NCI-H146 (cell line): ENCODE measurements around the gene UBE2L3.
A peak's percentile ranks its signal among the peaks of the same experiment; 100 is the strongest.
"Not testable (repeated sequence)": the region's sequence is repeated elsewhere in the genome, so short reads cannot be mapped to it uniquely, and the experiment has no call there.

Experiments
- DNase-seq: peaks from one replicate; lab custom pipeline; 2025; lab: John Stamatoyannopoulos, UW

UBE2L3 gene

GRCh38 chr22:21628386-21629254 is 61.1 kb downstream of the UBE2L3 start:
- DNase-seq: no peak

- DNase-seq: peak; percentile 88
These were observed 62.0 kb downstream of the UBE2L3 start, which contains the start of gene YDJC for GRCh38 chr22:21629255-21630149. YDJC (minus strand) TSS chr22:21630022; CDS start chr22:21630014, 8 bp downstream.

- no peak for DNase-seq
These were observed 63.5 kb downstream of the UBE2L3 start for GRCh38 chr22:21631025-21631424.

DNA sequence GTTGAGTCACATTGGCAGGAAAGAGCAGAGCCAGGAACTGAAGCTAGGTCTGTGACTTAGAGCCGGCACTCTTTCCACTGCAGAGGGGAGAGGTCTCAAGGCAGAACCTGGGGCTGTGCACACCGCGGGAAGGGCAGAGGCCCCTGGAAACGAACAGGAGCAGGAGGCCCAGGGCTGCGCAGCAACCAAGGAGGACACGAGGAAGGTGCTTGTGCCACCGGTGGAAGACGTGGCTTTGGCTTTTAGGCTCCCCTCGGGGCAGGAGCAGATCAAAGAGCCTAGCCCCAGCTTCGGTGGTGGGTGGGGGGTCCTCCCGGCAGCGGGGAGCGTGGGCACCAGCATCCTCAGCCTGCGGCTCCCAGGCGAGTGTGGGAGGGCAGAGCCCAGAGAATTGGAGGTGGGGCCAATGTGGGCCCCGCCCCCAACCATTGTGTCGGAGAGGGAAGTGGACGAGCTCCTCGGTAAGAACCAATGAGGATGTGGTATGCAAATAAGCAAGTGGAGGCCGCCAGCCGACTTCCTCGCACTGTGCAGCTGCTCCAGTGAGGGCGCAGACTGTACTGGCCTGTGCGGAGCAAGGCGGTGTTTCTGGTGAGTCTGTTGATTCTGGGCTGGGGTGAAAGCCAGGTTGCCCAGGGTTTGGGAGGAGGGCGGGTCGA is 64.9 kb downstream of the UBE2L3 start, which contains the start of gene CCDC116:
TSS of gene CCDC116 (plus strand) at position 524 of the 659 bp plus-strand sequence. CDS start 422 bp downstream, outside the sequence.
- peak; percentile 53 for DNase-seq

DNA sequence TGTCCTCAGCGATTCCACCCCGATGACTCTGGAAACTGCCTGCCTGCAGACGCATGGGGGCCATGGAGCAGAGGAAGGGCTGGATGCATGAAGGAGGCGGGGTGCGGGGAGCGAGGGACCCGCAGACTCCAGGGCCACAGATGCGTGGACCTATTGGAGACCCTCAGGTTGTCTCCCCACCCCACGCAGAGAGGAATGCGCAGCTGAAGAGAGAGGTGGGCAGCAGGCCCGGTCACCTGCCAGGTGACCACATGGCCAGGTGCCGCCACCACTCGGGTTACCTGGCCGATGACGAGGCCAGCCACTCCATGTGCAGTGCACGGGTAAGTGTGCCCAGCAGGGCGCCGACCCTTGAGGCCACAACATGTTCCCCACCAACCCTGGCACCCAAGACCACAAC is 65.4 kb downstream of the UBE2L3 start:
- no peak for DNase-seq

DNA sequence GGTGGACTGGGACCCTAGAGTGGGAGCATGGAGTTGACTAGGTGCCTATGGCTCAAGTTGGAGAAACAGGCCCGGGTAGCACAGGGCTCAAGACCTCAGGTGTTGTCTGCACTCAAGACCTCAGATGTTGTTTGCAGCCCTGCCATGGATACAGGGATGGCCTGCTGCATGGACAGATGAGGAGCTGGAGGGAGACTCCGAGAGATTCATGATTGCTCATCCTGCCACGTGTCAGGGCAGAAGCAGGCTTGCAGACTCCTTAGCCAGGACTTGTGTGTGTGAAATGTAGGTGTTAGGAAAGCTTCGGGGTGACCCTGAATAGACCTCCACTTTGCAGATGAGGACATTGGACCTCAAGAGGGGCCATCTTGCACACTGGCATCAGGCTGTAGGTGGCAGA is 66.0 kb downstream of the UBE2L3 start:
- DNase-seq: no peak

- no peak for DNase-seq
These were observed 66.6 kb downstream of the UBE2L3 start for GRCh38 chr22:21634081-21634480.

DNA sequence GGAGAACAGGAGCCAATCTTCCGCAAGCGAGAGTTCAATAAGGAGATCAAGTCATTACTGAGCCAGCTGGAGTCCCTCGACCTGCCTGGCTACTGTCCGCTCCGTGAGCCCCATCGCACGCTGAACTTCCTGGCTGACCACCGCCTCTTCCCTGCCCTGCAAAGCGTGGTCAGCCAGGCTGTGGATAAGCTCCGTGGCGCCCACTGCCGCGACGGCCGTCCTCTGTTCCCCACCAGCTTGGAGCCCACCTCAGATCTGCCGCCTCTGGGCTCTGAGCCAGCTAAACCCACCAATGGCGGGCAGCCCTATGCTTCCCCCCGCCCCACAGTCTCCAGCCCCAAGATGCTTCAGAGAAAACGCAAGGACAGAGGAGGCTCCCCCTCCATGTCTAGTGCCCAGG is 67.3 kb downstream of the UBE2L3 start:
- no peak for DNase-seq

GRCh38 chr22:21635771-21636510 is 68.4 kb downstream of the UBE2L3 start:
- no peak for DNase-seq

- DNase-seq: no peak
These were observed 69.2 kb downstream of the UBE2L3 start for GRCh38 chr22:21636629-21637218.

DNA sequence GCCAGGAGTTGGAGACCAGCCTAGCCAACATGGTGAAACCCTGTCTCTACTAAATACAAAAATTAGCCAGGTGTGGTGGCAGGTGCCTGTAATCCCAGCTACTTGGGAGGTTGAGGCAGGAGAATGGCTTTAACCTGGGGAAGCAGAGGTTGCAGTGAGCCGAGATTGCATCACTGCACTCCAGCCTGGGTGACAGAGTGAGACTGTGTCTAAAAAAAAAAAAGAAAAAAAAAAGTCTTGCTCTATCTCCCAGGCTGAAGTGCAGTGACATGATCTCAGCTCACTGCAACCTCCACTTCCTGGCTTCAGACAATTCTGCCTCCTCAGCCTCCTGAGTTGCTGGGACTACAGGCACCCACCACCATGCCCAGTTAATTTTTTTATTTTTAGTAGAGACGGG is 69.9 kb downstream of the UBE2L3 start:
- not testable (repeated sequence) for DNase-seq

GRCh38 chr22:21639359-21639758 is 71.8 kb downstream of the UBE2L3 start:
- no peak for DNase-seq

GRCh38 chr22:21640810-21641209 is 73.3 kb downstream of the UBE2L3 start:
- DNase-seq: no peak

- peak; percentile 42 for DNase-seq
These were observed 73.9 kb downstream of the UBE2L3 start for GRCh38 chr22:21641417-21641788.

GRCh38 chr22:21641789-21642583 is 74.5 kb downstream of the UBE2L3 start, which contains the start of gene SDF2L1:
SDF2L1 (plus strand) TSS chr22:21642302; CDS start chr22:21642337, 35 bp downstream.
- DNase-seq: peak; percentile 95

- DNase-seq: peak; percentile 45
These were observed 75.3 kb downstream of the UBE2L3 start for GRCh38 chr22:21642584-21643448.

DNA sequence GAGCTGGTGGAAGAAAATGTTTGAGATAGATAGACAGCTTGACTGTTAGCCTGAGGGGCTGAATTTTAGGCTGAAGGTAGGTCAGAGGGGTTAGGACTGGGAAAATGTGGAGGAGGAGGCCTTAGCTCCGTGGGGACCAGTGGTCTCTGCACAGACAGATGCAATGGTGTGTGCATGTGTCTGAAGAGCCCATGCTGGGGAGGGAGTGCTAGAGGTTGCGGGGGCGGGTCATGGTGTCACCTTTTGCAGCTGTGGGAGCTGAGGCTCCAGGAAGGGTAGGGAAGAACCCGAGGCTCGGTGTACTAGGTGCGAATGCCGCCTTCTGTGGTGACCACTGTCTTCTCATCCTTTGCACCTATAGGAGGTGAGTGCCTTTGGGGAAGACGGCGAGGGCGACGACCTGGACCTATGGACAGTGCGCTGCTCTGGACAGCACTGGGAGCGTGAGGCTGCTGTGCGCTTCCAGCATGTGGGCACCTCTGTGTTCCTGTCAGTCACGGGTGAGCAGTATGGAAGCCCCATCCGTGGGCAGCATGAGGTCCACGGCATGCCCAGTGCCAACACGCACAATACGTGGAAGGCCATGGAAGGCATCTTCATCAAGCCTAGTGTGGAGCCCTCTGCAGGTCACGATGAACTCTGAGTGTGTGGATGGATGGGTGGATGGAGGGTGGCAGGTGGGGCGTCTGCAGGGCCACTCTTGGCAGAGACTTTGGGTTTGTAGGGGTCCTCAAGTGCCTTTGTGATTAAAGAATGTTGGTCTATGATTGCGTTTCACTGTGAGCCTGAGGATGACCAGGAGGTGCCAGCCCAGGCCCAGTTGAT is 76.2 kb downstream of the UBE2L3 start:
- no peak for DNase-seq

- DNase-seq: not testable (repeated sequence)
These were observed 78.0 kb downstream of the UBE2L3 start for GRCh38 chr22:21645513-21645912.
